C4-2B (cell line): ENCODE data around the gene HTR4.

Source experiments
- H3K27ac ChIP-seq: fragments of 450-650 bp; 2 replicates; pipeline ENCODE4 v1.5.1; 2017
- CTCF ChIP-seq: fragments of 450-650 bp; conservative IDR thresholded peaks from 2 replicates; pipeline ENCODE4 v1.5.1; 2017; ENCODE audit warnings: mild to moderate bottlenecking
- ZFX ChIP-seq: fragments of 450-650 bp; IDR thresholded peaks from 2 replicates; pipeline ENCODE4 v1.6.1; 2017

HTR4 gene

GRCh38 chr5:148639081-148639480 lies 15.2 kb downstream of the HTR4 start:
- no peak overlapping the region for H3K27ac ChIP-seq
- no peak for TF ChIP-seq CTCF
- no peak for TF ChIP-seq ZFX

- no peak overlapping the region for H3K27ac ChIP-seq
- TF ChIP-seq ZFX (no peak), CTCF (no peak)
These were observed 18.0 kb downstream of the HTR4 start for GRCh38 chr5:148636353-148636752.

GRCh38 chr5:148635321-148636083 lies 18.8 kb downstream of the HTR4 start:
- H3K27ac ChIP-seq = no peak overlapping the region
- no peak for TF ChIP-seq CTCF
- no peak for TF ChIP-seq ZFX

GRCh38 chr5:148633067-148633377 lies 21.3 kb downstream of the HTR4 start:
- no peak for TF ChIP-seq ZFX
- no peak for TF ChIP-seq CTCF
- H3K27ac ChIP-seq = no peak overlapping the region

- TF ChIP-seq CTCF = no peak
- H3K27ac ChIP-seq = no peak overlapping the region
These were observed 21.9 kb downstream of the HTR4 start for GRCh38 chr5:148632255-148633066.

- H3K27ac ChIP-seq = no peak overlapping the region
- TF ChIP-seq ZFX (no peak), CTCF (no peak)
These were observed 27.3 kb downstream of the HTR4 start for GRCh38 chr5:148626986-148627385.

- no peak overlapping the region for H3K27ac ChIP-seq
- TF ChIP-seq ZFX (no peak), CTCF (no peak)
These were observed 28.2 kb downstream of the HTR4 start for GRCh38 chr5:148626081-148626613.
